ENCODE data around the gene CRLF1. TPM values are rescaled to one million over a fixed set of nuclear protein-coding genes. Genes with fewer than 3 reads are reported as not detected.

Gene CRLF1
- total RNA-seq, 1 experiment from 2014 or later: 0.61 TPM

- H3K27ac Mint-ChIP-seq (ENCODE audit: unreplicated experiment): no peak overlapping the region
- ChIA-PET POLR2A (no interaction called here), CTCF (no interaction called here)
- H3K27me3 Mint-ChIP-seq (ENCODE audit: insufficient read depth, unreplicated experiment): no peaks in the 10 kb centered on the region
- no peaks in the 10 kb centered on the region for H3K4me1 Mint-ChIP-seq (ENCODE audit: low read depth, unreplicated experiment)
- H3K27me3 ChIP-seq (replicated peaks; ENCODE audit: control insufficient read depth, insufficient read depth, low read length): no peaks in the 10 kb centered on the region
- DNase-seq: no peak
- intact Hi-C loops (cut with micrococcal nuclease; ENCODE audit: unreplicated experiment): no loop called here
- H3K4me3 ChIP-seq (ENCODE audit: low read depth, low read length): no peak overlapping the region
- H3K9me3 Mint-ChIP-seq (ENCODE audit: unreplicated experiment): peaks cover 5% of the 10 kb centered on the region
- BruUV-seq (replicated peaks): no TSS peak
- H3K9me3 ChIP-seq: no peaks in the 10 kb centered on the region
- H3K36me3 Mint-ChIP-seq (ENCODE audit: insufficient read depth, unreplicated experiment): peaks cover 5% of the 10 kb centered on the region
- no peaks in the 10 kb centered on the region for H3K4me1 ChIP-seq
- TF ChIP-seq, protein P1, sequence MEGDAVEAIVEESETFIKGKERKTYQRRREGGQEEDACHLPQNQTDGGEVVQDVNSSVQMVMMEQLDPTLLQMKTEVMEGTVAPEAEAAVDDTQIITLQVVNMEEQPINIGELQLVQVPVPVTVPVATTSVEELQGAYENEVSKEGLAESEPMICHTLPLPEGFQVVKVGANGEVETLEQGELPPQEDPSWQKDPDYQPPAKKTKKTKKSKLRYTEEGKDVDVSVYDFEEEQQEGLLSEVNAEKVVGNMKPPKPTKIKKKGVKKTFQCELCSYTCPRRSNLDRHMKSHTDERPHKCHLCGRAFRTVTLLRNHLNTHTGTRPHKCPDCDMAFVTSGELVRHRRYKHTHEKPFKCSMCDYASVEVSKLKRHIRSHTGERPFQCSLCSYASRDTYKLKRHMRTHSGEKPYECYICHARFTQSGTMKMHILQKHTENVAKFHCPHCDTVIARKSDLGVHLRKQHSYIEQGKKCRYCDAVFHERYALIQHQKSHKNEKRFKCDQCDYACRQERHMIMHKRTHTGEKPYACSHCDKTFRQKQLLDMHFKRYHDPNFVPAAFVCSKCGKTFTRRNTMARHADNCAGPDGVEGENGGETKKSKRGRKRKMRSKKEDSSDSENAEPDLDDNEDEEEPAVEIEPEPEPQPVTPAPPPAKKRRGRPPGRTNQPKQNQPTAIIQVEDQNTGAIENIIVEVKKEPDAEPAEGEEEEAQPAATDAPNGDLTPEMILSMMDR (IDR thresholded peaks at IDR 0.05; ENCODE audit: insufficient read depth in 1 of 2, low read depth in 1 of 2, low read length in 1 of 2, severe bottlenecking in 1 of 2, unreplicated experiment in 1 of 2): no peak
- H3K4me3 Mint-ChIP-seq (ENCODE audit: unreplicated experiment): no peak overlapping the region
- H3K36me3 ChIP-seq (ENCODE audit: control insufficient read depth, insufficient read depth, low read length): no peaks in the 10 kb centered on the region; the same call in 1 of the 2 replicates
Measured at GRCh38 chr19:18649371-18650020, 42.9 kb upstream of the CRLF1 start.

DNA sequence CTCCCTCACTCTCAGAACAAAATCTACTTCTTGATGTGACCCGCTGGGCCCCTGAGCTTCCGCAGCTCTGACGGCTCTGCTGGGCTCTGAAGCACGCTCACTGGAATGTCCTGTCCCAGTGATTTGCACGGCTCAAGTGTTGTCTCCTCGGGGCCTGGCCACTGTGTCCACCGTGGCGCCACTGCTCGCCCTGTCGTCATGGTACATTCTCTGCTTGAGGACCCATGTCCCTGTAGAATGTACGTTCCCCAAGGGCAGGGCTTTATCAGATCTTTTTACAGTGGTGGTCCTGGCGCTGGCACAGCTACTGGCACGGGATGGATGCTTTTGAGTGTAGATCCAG lies 42.3 kb upstream of the CRLF1 start:
- H3K27ac Mint-ChIP-seq (ENCODE audit: unreplicated experiment): no peak overlapping the region
- no peaks in the 10 kb centered on the region for H3K9me3 ChIP-seq
- POLR2A ChIA-PET: no interaction called here
- H3K4me3 ChIP-seq (ENCODE audit: low read depth, low read length): no peak overlapping the region
- BruUV-seq (replicated peaks): no TSS peak
- H3K27me3 Mint-ChIP-seq (ENCODE audit: insufficient read depth, unreplicated experiment): no peaks in the 10 kb centered on the region
- H3K4me1 Mint-ChIP-seq (ENCODE audit: low read depth, unreplicated experiment): no peaks in the 10 kb centered on the region
- H3K9me3 Mint-ChIP-seq (ENCODE audit: unreplicated experiment): no peaks in the 10 kb centered on the region
- H3K4me3 Mint-ChIP-seq (ENCODE audit: unreplicated experiment): no peak overlapping the region
- H3K4me1 ChIP-seq: no peaks in the 10 kb centered on the region
- CTCF ChIA-PET: no interaction called here
- no peaks in the 10 kb centered on the region for H3K27me3 ChIP-seq (replicated peaks; ENCODE audit: control insufficient read depth, insufficient read depth, low read length)
- peaks cover 5% of the 10 kb centered on the region for H3K36me3 Mint-ChIP-seq (ENCODE audit: insufficient read depth, unreplicated experiment)
- TF ChIP-seq, protein P1 (IDR thresholded peaks at IDR 0.05; ENCODE audit: insufficient read depth in 1 of 2, low read depth in 1 of 2, low read length in 1 of 2, severe bottlenecking in 1 of 2, unreplicated experiment in 1 of 2): no peak
- intact Hi-C loops (cut with micrococcal nuclease; ENCODE audit: unreplicated experiment): no loop called here
- H3K36me3 ChIP-seq (ENCODE audit: control insufficient read depth, insufficient read depth, low read length): no peaks in the 10 kb centered on the region; the same call in 1 of the 2 replicates
- no peak for DNase-seq

- intact Hi-C loops (cut with micrococcal nuclease; ENCODE audit: unreplicated experiment): no loop called here
- CTCF ChIA-PET: interaction anchor here (0.6 kb wide), 2 partner anchors 25 to 54 kb away, joined by 3 read pairs; no protein-coding TSS in a partner anchor
Measured at GRCh38 chr19:18647807-18648206, 41.2 kb upstream of the CRLF1 start.

More at GRCh38 chr19:18647807-18648206, 41.2 kb upstream of the CRLF1 start:
- Histone ChIP-seq H3K9me3 (no peaks in the 10 kb centered on the region), H3K4me1 (no peaks in the 10 kb centered on the region), H3K4me3 (ENCODE audit: low read depth, low read length) (no peak overlapping the region), H3K36me3 (ENCODE audit: control insufficient read depth, insufficient read depth, low read length) (no peaks in the 10 kb centered on the region; the same call in 1 of the 2 replicates), H3K27me3 (replicated peaks; ENCODE audit: control insufficient read depth, insufficient read depth, low read length) (no peaks in the 10 kb centered on the region)
- H3K27ac Mint-ChIP-seq (ENCODE audit: unreplicated experiment): no peak overlapping the region
- no peak overlapping the region for H3K4me3 Mint-ChIP-seq (ENCODE audit: unreplicated experiment)
- BruUV-seq (replicated peaks): no TSS peak
- H3K4me1 Mint-ChIP-seq (ENCODE audit: low read depth, unreplicated experiment): no peaks in the 10 kb centered on the region
- H3K9me3 Mint-ChIP-seq (ENCODE audit: unreplicated experiment): no peaks in the 10 kb centered on the region
- peaks cover 3% of the 10 kb centered on the region for H3K36me3 Mint-ChIP-seq (ENCODE audit: insufficient read depth, unreplicated experiment)
- TF ChIP-seq, protein P1 (IDR thresholded peaks at IDR 0.05; ENCODE audit: insufficient read depth in 1 of 2, low read depth in 1 of 2, low read length in 1 of 2, severe bottlenecking in 1 of 2, unreplicated experiment in 1 of 2): no peak
- POLR2A ChIA-PET: no interaction called here
- no peak for DNase-seq
- no peaks in the 10 kb centered on the region for H3K27me3 Mint-ChIP-seq (ENCODE audit: insufficient read depth, unreplicated experiment)
